Measurements from ENCODE around the gene TMEM254. TPM values are rescaled to one million over a fixed set of nuclear protein-coding genes. Genes with fewer than 3 reads are reported as not detected.
"Not testable (repeated sequence)": the region's sequence is repeated elsewhere in the genome, so short reads cannot be mapped to it uniquely, and the experiment has no call there.

The TMEM254 gene
- total RNA-seq, 4 donors from 2014 or later: 0.73 to 7.4 (median 4.8) TPM

DNA sequence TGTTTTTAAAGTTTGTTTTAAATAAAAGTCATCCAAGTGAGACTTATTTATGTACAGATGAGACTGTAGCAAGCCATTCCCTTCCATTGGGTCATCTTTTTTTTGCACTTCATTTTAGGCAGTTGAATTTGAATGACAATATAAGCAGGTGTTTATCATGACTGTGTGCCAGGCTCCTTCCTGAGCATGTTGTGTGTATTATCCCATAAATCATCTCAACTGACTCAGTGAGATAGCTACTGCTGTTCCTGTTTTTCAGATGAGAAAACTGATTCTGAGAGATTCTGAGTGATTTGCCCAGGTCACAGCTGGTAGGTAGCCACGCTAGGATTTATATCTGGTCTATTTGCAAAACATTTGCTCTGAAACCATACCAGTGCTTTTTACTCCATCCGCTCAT is 11.7 kb downstream of the TMEM254 start:
- Histone ChIP-seq H3K9me3 (no peaks in the 10 kb centered on the region), H3K4me1 (no peaks in the 10 kb centered on the region), H3K4me3 (no peak overlapping the region), H3K36me3 (no peaks in the 10 kb centered on the region), H3K27ac (no peak overlapping the region), H3K27me3 (no peaks in the 10 kb centered on the region)
- in situ Hi-C loops (cut with MboI; ENCODE audit: low sequenced_read_pairs in 4 of 4): no loop called here
- DNase-seq (no peak), ATAC-seq (no peak)
- intact Hi-C loops (cut with DNase I; ENCODE audit: low total_unique reads): no loop called here
- no peak for TF ChIP-seq POLR2A (IDR thresholded peaks at IDR 0.05)
- no peak for TF ChIP-seq CTCF (IDR thresholded peaks at IDR 0.05 in 4 of 5, conservative IDR thresholded peaks at IDR 0.05 in 1 of 5)

DNA sequence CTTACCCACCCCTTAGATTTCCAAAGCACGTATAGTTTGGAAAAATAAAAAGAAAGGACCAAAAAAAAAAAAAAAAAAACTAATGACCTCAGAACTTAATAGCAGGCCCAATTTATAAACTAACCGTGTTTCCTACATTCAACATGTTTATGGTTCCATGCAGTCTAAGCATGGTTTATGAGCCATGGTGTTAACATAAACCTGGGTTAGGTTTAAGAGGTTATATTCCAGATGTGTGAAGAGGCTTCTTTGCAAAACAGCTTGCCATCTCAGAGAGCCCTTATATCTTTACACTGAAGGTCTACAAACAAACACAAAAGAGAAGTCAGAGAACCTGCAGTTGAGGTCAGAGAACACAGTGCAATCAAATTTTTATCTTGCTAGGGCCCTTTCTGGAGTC is 15.8 kb downstream of the TMEM254 start:
- DNase-seq (no peak), ATAC-seq (no peak)
- Histone ChIP-seq H3K4me3 (no peak overlapping the region), H3K27me3 (no peaks in the 10 kb centered on the region), H3K36me3 (no peaks in the 10 kb centered on the region), H3K27ac (no peak overlapping the region), H3K9me3 (no peaks in the 10 kb centered on the region), H3K4me1 (no peaks in the 10 kb centered on the region)
- intact Hi-C loops (cut with DNase I; ENCODE audit: low total_unique reads) (no loop called here), in situ Hi-C loops (cut with MboI; ENCODE audit: low sequenced_read_pairs in 4 of 4) (no loop called here)
- no peak for TF ChIP-seq POLR2A (IDR thresholded peaks at IDR 0.05)

GRCh38 chr10:80098272-80098671 is 19.8 kb downstream of the TMEM254 start:
- H3K36me3 ChIP-seq; H3K27me3 ChIP-seq; ATAC-seq; H3K4me3 ChIP-seq; intact Hi-C loops (cut with DNase I; ENCODE audit: low total_unique reads); H3K4me1 ChIP-seq; in situ Hi-C loops (cut with MboI; ENCODE audit: low sequenced_read_pairs in 4 of 4); H3K27ac ChIP-seq; H3K9me3 ChIP-seq; DNase-seq: not testable (repeated sequence)

- DNase-seq; H3K4me1 ChIP-seq; H3K4me3 ChIP-seq; H3K27me3 ChIP-seq; in situ Hi-C loops (cut with MboI; ENCODE audit: low sequenced_read_pairs in 4 of 4); H3K9me3 ChIP-seq; intact Hi-C loops (cut with DNase I; ENCODE audit: low total_unique reads); ATAC-seq; H3K36me3 ChIP-seq; H3K27ac ChIP-seq: not testable (repeated sequence)
Measured at GRCh38 chr10:80099295-80099694, 20.8 kb downstream of the TMEM254 start.

DNA sequence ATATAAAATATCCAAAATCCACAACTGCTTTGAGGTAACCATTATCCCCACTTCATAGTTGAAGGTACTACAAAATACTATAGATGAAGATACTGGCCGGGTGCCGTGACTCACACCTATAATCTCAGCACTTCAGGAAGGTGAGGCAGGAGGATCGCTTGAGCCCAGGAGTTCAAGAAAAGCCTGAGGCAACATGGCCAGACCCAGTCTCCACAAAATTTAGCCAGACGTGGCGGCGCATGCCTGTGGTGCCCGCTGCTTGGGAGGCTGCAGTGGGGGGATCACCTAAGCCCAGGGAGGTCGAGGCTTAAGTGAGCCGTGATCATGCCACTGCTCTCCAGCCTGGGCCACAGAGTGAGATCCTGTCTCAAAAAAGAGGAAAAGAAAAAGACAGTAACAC is 21.7 kb downstream of the TMEM254 start:
- Histone ChIP-seq H3K36me3 (no peaks in the 10 kb centered on the region), H3K9me3 (no peaks in the 10 kb centered on the region), H3K4me3 (no peak overlapping the region), H3K4me1 (peaks cover 0 to 3% of the 10 kb centered on the region in 2 donors), H3K27ac (no peak overlapping the region), H3K27me3 (no peaks in the 10 kb centered on the region)
- DNase-seq (no peak), ATAC-seq (no peak)
- in situ Hi-C loops (cut with MboI; ENCODE audit: low sequenced_read_pairs in 4 of 4) (no loop called here), intact Hi-C loops (cut with DNase I; ENCODE audit: low total_unique reads) (no loop called here)
- TF ChIP-seq POLR2A (IDR thresholded peaks at IDR 0.05) (no peak), CTCF (IDR thresholded peaks at IDR 0.05 in 4 of 5, conservative IDR thresholded peaks at IDR 0.05 in 1 of 5) (no peak)

DNA sequence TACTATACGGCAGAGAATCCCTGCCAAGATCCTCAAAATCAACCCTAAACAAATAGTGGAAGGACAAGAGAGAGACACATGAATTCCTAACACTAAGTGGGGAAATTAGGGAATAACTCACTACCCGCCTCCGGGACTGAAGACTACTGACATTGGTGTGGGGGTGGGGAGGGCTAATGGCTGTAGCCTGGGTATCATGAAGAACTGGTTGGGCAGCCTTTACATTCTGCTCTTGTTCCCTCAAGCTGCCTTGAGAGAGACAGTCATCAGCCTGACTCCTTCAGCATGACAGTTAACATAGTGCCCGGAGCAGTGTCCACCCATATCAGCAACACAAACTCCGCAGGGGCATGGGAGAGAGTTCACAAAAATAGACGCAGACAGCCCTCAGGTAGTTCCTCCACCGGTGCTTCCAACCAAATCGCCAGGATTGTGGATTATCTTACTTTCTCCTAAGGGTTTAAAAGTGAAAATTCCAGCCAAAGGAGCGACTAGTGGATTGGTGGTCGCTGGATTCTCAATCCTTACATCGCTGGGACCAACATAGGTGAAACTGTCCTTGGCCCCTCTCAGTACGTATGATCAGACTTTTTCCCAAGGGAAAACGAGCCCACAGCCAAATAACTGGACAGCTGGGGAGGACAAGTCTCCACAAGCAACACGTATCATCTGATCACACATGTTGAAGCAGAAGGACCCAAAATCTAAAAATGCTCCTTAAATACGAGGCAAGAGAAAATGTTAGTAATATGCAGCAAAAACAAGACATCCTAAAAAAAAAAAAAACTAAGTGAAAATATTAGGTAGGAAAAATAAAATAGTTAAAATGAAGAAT is 22.6 kb downstream of the TMEM254 start:
- no peak overlapping the region for H3K4me3 ChIP-seq
- ATAC-seq (no peak), DNase-seq (no peak)
- TF ChIP-seq CTCF (IDR thresholded peaks at IDR 0.05 in 4 of 5, conservative IDR thresholded peaks at IDR 0.05 in 1 of 5) (no peak), POLR2A (IDR thresholded peaks at IDR 0.05) (no peak)
- in situ Hi-C loops (cut with MboI; ENCODE audit: low sequenced_read_pairs in 4 of 4) (no loop called here), intact Hi-C loops (cut with DNase I; ENCODE audit: low total_unique reads) (no loop called here)
- H3K36me3 ChIP-seq: no peaks in the 10 kb centered on the region
- H3K9me3 ChIP-seq: no peaks in the 10 kb centered on the region
- peaks cover 0 to 3% of the 10 kb centered on the region in 2 donors for H3K4me1 ChIP-seq
- no peaks in the 10 kb centered on the region for H3K27me3 ChIP-seq
- H3K27ac ChIP-seq: no peak overlapping the region

Measured in gastrocnemius medialis (tissue), 4 donors.